WTC11 (cell line): Measurements from ENCODE around the gene AKAP6. TPM values are rescaled to one million over a fixed set of nuclear protein-coding genes. Genes with fewer than 3 reads are reported as not detected.

Experiments used
- ATAC-seq: fragments of 200-7000 bp; cut with Tn5 transposase; 2 replicates; pipeline ENCODE4 v1.10.0; 2021; ENCODE audit warnings: mild to moderate bottlenecking, moderate library complexity
- CTCF ChIA-PET: fragments of 300-600 bp; sonication (Branson Sonifier 250); formaldehyde crosslinking; loops from one replicate; lab custom pipeline; 2021; ENCODE audit warnings: antibody characterized with exemption; lab: Charles Lee
- POLR2A ChIA-PET: fragments of 350-600 bp; sonication (Branson Sonifier 250); formaldehyde crosslinking; loops from one replicate; lab custom pipeline; 2021; ENCODE audit warnings: antibody characterized with exemption; lab: Charles Lee
- DNase-seq: peaks from one replicate; pipeline ENCODE4 v3.0.0; 2021; ENCODE audit warnings: low spot score
- H3K27ac Mint-ChIP-seq: 2 replicates; pipeline ENCODE4 v1.8.0; 2021; ENCODE audit warnings: mixed read lengths
- H3K27me3 Mint-ChIP-seq: 2 replicates; pipeline ENCODE4 v1.8.0; 2021; ENCODE audit warnings: low read depth, mild to moderate bottlenecking, moderate library complexity, mixed read lengths
- H3K36me3 Mint-ChIP-seq: 2 replicates; pipeline ENCODE4 v1.8.0; 2021; ENCODE audit warnings: mixed read lengths
- H3K4me1 Mint-ChIP-seq: 2 replicates; pipeline ENCODE4 v1.8.0; 2022; ENCODE audit warnings: mixed read lengths
- H3K4me3 Mint-ChIP-seq: 2 replicates; pipeline ENCODE4 v1.8.0; 2021; ENCODE audit warnings: mild to moderate bottlenecking, moderate library complexity, mixed read lengths
- H3K9me3 Mint-ChIP-seq: 2 replicates; pipeline ENCODE4 v1.8.0; 2021; ENCODE audit warnings: mixed read lengths
- ELF4 ChIP-seq: sonication (generic); formaldehyde crosslinking; IDR thresholded peaks from 2 replicates; pipeline ENCODE4 v1.8.1; 2022; ENCODE audit warnings: low read depth, mild to moderate bottlenecking, moderate library complexity, missing genetic modification reagents
- FOXK1 ChIP-seq: sonication (generic); formaldehyde crosslinking; IDR thresholded peaks from 2 replicates; pipeline ENCODE4 v1.8.0; 2022; ENCODE audit warnings: mild to moderate bottlenecking, moderate library complexity, missing genetic modification reagents
- OVOL2 ChIP-seq: fragments of 250-450 bp; sonication (Bioruptor Pico); IDR thresholded peaks from 2 replicates; pipeline ENCODE4 v1.9.0; 2021; ENCODE audit warnings: mild to moderate bottlenecking, borderline replicate concordance
- SP1 ChIP-seq: sonication (generic); formaldehyde crosslinking; conservative IDR thresholded peaks from 2 replicates; pipeline ENCODE4 v1.8.1; 2022; ENCODE audit warnings: missing genetic modification reagents
- TEAD4 ChIP-seq: sonication (generic); formaldehyde crosslinking; IDR thresholded peaks from 2 replicates; pipeline ENCODE4 v1.8.0; 2022; ENCODE audit warnings: mild to moderate bottlenecking, missing genetic modification reagents
- ZNF121 ChIP-seq: sonication (generic); formaldehyde crosslinking; IDR thresholded peaks from 2 replicates; pipeline ENCODE4 v1.8.0; 2023; ENCODE audit warnings: missing genetic modification reagents
- ZNF263 ChIP-seq: sonication (generic); formaldehyde crosslinking; IDR thresholded peaks from 2 replicates; pipeline ENCODE4 v1.8.1; 2022; ENCODE audit warnings: low read depth, mild to moderate bottlenecking, moderate library complexity, missing genetic modification reagents
- ZNF396 ChIP-seq: fragments of 250-450 bp; sonication (Bioruptor Pico); IDR thresholded peaks from 2 replicates; pipeline ENCODE4 v1.8.0; 2021; ENCODE audit warnings: mild to moderate bottlenecking, moderate library complexity, borderline replicate concordance
- ZNF425 ChIP-seq: fragments of 250-450 bp; sonication (Bioruptor Pico); conservative IDR thresholded peaks from 2 replicates; pipeline ENCODE4 v1.9.0; 2021; ENCODE audit warnings: mild to moderate bottlenecking
- total RNA-seq: library from RNA; stranded (reverse); gene quantifications from 3 replicates; pipeline ENCODE4 v1.2.3, GENCODE V29; 2021
- TF ChIP-seq, protein P1 (sequence below): fragments of 250-450 bp; sonication (Bioruptor Pico); IDR thresholded peaks from 2 replicates; pipeline ENCODE4 v1.9.0; 2021; ENCODE audit warnings: moderate library complexity, mild to moderate bottlenecking, inconsistent platforms, borderline replicate concordance
- TF ChIP-seq, protein P2 (sequence below): sonication (generic); formaldehyde crosslinking; IDR thresholded peaks from 2 replicates; pipeline ENCODE4 v1.8.1; 2023; ENCODE audit warnings: mild to moderate bottlenecking, missing genetic modification reagents
- TF ChIP-seq, protein P3 (sequence below): sonication (generic); formaldehyde crosslinking; conservative IDR thresholded peaks from 2 replicates; pipeline ENCODE4 v1.8.1; 2022; ENCODE audit warnings: mild to moderate bottlenecking, missing genetic modification reagents
- TF ChIP-seq, protein P4 (sequence below): sonication (generic); formaldehyde crosslinking; IDR thresholded peaks from 2 replicates; pipeline ENCODE4 v1.8.1; 2023; ENCODE audit warnings: mild to moderate bottlenecking, missing genetic modification reagents
- TF ChIP-seq, protein P5 (sequence below): sonication (generic); formaldehyde crosslinking; IDR thresholded peaks from 2 replicates; pipeline ENCODE4 v1.8.1; 2023; ENCODE audit warnings: mild to moderate bottlenecking, missing genetic modification reagents, borderline replicate concordance

AKAP6 gene
- total RNA-seq, 1 experiment from 2014 or later, result 0.63 TPM

DNA sequence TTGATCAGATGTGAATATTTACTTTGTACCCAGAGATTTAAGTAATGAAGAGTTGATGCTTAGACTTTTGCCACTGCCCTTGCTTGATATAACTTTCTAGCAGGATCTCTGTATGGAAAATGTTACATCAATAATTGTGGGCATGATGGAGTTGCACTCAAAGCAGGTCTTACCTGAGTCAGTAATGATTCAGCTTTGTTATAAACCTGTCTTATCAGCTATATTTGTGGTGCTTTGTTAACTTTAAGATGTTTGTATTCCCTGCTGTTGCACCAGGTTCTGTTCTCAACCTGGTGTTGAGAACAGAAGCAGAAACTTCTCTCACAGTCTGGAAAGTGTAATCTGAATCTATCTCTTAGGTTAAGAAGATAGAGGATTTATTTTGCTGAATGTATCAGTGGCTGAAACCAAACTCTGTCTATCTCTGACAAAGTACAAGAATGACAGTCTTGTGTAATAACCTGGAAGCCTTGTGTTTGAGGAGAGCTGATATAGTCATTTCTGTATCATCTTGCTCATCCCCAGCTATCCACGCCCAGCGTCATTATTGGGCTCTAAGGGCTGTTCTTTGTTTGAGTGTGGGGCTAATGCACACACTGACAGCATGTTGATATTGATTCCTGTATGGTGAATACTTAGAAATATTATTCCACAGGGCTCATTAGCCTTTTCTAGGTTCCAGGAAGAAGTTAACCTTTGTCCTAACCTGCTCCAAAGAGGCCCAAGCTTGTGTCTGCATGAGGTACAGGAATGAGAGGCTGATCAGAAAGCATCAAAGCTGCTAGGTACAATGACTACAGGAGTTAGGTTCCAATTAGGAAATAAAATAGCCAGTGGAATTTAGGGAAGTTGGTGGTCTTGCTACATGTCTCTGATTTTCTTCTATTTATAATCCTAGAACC is 3.6 kb downstream of the AKAP6 start:
- H3K4me1 Mint-ChIP-seq, result peaks cover 18% of the 10 kb centered on the region
- no peak overlapping the region for H3K4me3 Mint-ChIP-seq
- POLR2A ChIA-PET, result no interaction called here
- no peaks in the 10 kb centered on the region; the same call in 1 of the 2 replicates for H3K27me3 Mint-ChIP-seq
- H3K27ac Mint-ChIP-seq, result no peak overlapping the region
- H3K36me3 Mint-ChIP-seq, result no peaks in the 10 kb centered on the region
- ATAC-seq (no peak), DNase-seq (no peak)
- CTCF ChIA-PET, result no interaction called here
- no peaks in the 10 kb centered on the region for H3K9me3 Mint-ChIP-seq
- TF ChIP-seq ZNF121 (CRISPR knock-in tag) (no peak), ZNF425 (CRISPR knock-in tag) (no peak), FOXK1 (CRISPR knock-in tag) (no peak), TEAD4 (CRISPR knock-in tag) (no peak), ELF4 (CRISPR knock-in tag) (no peak), OVOL2 (CRISPR knock-in tag) (no peak), ZNF396 (CRISPR knock-in tag) (no peak), ZNF263 (no peak), SP1 (CRISPR knock-in tag) (no peak)
- TF ChIP-seq, protein P1, sequence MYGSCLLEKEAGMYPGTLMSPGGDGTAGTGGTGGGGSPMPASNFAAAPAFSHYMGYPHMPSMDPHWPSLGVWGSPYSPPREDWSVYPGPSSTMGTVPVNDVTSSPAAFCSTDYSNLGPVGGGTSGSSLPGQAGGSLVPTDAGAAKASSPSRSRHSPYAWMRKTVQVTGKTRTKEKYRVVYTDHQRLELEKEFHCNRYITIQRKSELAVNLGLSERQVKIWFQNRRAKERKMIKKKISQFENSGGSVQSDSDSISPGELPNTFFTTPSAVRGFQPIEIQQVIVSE (CRISPR knock-in tag), result no peak
- TF ChIP-seq, protein P2, sequence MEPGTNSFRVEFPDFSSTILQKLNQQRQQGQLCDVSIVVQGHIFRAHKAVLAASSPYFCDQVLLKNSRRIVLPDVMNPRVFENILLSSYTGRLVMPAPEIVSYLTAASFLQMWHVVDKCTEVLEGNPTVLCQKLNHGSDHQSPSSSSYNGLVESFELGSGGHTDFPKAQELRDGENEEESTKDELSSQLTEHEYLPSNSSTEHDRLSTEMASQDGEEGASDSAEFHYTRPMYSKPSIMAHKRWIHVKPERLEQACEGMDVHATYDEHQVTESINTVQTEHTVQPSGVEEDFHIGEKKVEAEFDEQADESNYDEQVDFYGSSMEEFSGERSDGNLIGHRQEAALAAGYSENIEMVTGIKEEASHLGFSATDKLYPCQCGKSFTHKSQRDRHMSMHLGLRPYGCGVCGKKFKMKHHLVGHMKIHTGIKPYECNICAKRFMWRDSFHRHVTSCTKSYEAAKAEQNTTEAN (CRISPR knock-in tag), result no peak
- TF ChIP-seq, protein P3, sequence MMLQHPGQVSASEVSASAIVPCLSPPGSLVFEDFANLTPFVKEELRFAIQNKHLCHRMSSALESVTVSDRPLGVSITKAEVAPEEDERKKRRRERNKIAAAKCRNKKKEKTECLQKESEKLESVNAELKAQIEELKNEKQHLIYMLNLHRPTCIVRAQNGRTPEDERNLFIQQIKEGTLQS, result no peak
- TF ChIP-seq, protein P4, sequence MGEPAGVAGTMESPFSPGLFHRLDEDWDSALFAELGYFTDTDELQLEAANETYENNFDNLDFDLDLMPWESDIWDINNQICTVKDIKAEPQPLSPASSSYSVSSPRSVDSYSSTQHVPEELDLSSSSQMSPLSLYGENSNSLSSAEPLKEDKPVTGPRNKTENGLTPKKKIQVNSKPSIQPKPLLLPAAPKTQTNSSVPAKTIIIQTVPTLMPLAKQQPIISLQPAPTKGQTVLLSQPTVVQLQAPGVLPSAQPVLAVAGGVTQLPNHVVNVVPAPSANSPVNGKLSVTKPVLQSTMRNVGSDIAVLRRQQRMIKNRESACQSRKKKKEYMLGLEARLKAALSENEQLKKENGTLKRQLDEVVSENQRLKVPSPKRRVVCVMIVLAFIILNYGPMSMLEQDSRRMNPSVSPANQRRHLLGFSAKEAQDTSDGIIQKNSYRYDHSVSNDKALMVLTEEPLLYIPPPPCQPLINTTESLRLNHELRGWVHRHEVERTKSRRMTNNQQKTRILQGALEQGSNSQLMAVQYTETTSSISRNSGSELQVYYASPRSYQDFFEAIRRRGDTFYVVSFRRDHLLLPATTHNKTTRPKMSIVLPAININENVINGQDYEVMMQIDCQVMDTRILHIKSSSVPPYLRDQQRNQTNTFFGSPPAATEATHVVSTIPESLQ (CRISPR knock-in tag), result no peak
- TF ChIP-seq, protein P5, sequence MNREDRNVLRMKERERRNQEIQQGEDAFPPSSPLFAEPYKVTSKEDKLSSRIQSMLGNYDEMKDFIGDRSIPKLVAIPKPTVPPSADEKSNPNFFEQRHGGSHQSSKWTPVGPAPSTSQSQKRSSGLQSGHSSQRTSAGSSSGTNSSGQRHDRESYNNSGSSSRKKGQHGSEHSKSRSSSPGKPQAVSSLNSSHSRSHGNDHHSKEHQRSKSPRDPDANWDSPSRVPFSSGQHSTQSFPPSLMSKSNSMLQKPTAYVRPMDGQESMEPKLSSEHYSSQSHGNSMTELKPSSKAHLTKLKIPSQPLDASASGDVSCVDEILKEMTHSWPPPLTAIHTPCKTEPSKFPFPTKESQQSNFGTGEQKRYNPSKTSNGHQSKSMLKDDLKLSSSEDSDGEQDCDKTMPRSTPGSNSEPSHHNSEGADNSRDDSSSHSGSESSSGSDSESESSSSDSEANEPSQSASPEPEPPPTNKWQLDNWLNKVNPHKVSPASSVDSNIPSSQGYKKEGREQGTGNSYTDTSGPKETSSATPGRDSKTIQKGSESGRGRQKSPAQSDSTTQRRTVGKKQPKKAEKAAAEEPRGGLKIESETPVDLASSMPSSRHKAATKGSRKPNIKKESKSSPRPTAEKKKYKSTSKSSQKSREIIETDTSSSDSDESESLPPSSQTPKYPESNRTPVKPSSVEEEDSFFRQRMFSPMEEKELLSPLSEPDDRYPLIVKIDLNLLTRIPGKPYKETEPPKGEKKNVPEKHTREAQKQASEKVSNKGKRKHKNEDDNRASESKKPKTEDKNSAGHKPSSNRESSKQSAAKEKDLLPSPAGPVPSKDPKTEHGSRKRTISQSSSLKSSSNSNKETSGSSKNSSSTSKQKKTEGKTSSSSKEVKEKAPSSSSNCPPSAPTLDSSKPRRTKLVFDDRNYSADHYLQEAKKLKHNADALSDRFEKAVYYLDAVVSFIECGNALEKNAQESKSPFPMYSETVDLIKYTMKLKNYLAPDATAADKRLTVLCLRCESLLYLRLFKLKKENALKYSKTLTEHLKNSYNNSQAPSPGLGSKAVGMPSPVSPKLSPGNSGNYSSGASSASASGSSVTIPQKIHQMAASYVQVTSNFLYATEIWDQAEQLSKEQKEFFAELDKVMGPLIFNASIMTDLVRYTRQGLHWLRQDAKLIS (CRISPR knock-in tag), result no peak
